H1 (cell line): ENCODE data around the gene DNLZ. TPM values are rescaled to one million over a fixed set of nuclear protein-coding genes. Genes with fewer than 3 reads are reported as not detected.

Source experiments
- CTCF ChIA-PET: fragments of 300-600 bp; sonication (Branson Sonifier 250); formaldehyde crosslinking; loops from one replicate; lab custom pipeline; 2021; ENCODE audit not compliant: partially characterized antibody; lab: Charles Lee
- POLR2A ChIA-PET: fragments of 300-600 bp; sonication (Branson Sonifier 250); formaldehyde crosslinking; loops from one replicate; lab custom pipeline; 2021; ENCODE audit warnings: inconsistent platforms; ENCODE audit not compliant: partially characterized antibody; lab: Charles Lee
- DNase-seq, 2 experiments: peaks; one replicate each; pipeline versions ENCODE4 v3.0.0 to v3.0.0-alpha.2; 2010 to 2022; ENCODE audit warnings: low spot score in 2 of 2, low read depth in 1 of 2, mixed read lengths in 1 of 2
- FAIRE-seq: peaks from 2 replicates; lab custom pipeline; 2011; peaks lifted over from hg19 to GRCh38; lab: Jason Lieb, UNC
- H2AFZ ChIP-seq: 2 replicates; pipeline ENCODE4 v1.8.1; 2012; ENCODE audit warnings: low read length, inconsistent platforms
- H2AK5ac ChIP-seq: 2 replicates; pipeline ENCODE4 v1.6.1; 2013; ENCODE audit warnings: low read depth, low read length
- H2BK120ac ChIP-seq: replicated peaks from 2 replicates; pipeline ENCODE3; 2013; ENCODE audit warnings: low read depth, low read length, inconsistent platforms
- H2BK12ac ChIP-seq: 2 replicates; pipeline ENCODE4 v1.6.1; 2013; ENCODE audit warnings: low read depth, low read length
- H2BK15ac ChIP-seq: 2 replicates; pipeline ENCODE4 v1.6.1; 2013; ENCODE audit warnings: low read length
- H2BK20ac ChIP-seq: 2 replicates; pipeline ENCODE4 v1.6.1; 2013; ENCODE audit warnings: low read length
- H2BK5ac ChIP-seq: 2 replicates; pipeline ENCODE4 v1.6.1; 2013; ENCODE audit warnings: low read depth, low read length
- H3K14ac ChIP-seq: 2 replicates; pipeline ENCODE4 v1.6.1; 2013; ENCODE audit warnings: inconsistent platforms; ENCODE audit not compliant: insufficient read length
- H3K18ac ChIP-seq: 2 replicates; pipeline ENCODE4 v1.6.1; 2013; ENCODE audit warnings: low read length; ENCODE audit errors: extremely low read depth
- H3K23ac ChIP-seq: 2 replicates; pipeline ENCODE4 v1.6.1; 2013; ENCODE audit warnings: inconsistent platforms; ENCODE audit not compliant: insufficient read length
- H3K23me2 ChIP-seq: 2 replicates; pipeline ENCODE4 v1.6.1; 2013; ENCODE audit warnings: low read depth, low read length
- H3K27ac ChIP-seq: 2 replicates; pipeline ENCODE4 v1.6.1; 2011; ENCODE audit warnings: low read depth, low read length, inconsistent platforms
- H3K27me3 ChIP-seq, 4 experiments: replicated peaks in 1 of 4; 1 replicate in 1 of 4; 2 replicates in 3 of 4; pipeline versions ENCODE4 v1.6.1 to v1.8.1; 2011 to 2013; ENCODE audit warnings: low read length in 3 of 4, mild to moderate bottlenecking in 3 of 4, inconsistent platforms in 2 of 4, mixed read lengths in 2 of 4, moderate library complexity in 1 of 4; ENCODE audit not compliant: control insufficient read depth in 3 of 4, insufficient read depth in 3 of 4; ENCODE audit errors: extremely low read depth in 1 of 4
- H3K36me3 ChIP-seq, 4 experiments: 2 replicates each; pipeline versions ENCODE4 v1.6.1 to v1.8.1; 2011 to 2013; ENCODE audit warnings: mild to moderate bottlenecking in 4 of 4, low read length in 3 of 4, moderate library complexity in 2 of 4, control low read depth in 1 of 4, inconsistent platforms in 1 of 4; ENCODE audit not compliant: insufficient read depth in 4 of 4, control insufficient read depth in 2 of 4
- H3K4ac ChIP-seq: replicated peaks from 2 replicates; pipeline ENCODE3; 2013; ENCODE audit warnings: low read length, low read depth, mixed read lengths, inconsistent platforms; ENCODE audit not compliant: insufficient read length
- H3K4me1 ChIP-seq, 4 experiments: replicated peaks in 1 of 4; 1 replicate in 1 of 4; 2 replicates in 3 of 4; pipeline versions ENCODE4 v1.6.1 to v1.8.1; 2011 to 2013; ENCODE audit warnings: low read length in 3 of 4, inconsistent platforms in 2 of 4, mixed read lengths in 1 of 4; ENCODE audit not compliant: insufficient read depth in 4 of 4, control insufficient read depth in 3 of 4
- H3K4me2 ChIP-seq, 2 experiments: 2 replicates each; pipeline versions ENCODE4 v1.6.1 to v1.8.1; 2011 to 2013; ENCODE audit warnings: low read depth in 2 of 2, low read length in 2 of 2, control low read depth in 1 of 2, inconsistent platforms in 1 of 2, mild to moderate bottlenecking in 1 of 2; ENCODE audit not compliant: insufficient read depth in 1 of 2
- H3K4me3 ChIP-seq, 4 experiments: fragments of 200-600, 300-600 bp in 1 of 4; sonication (generic), shearing (Covaris generic), sonication (Bioruptor Twin) in 1 of 4; 2 replicates each; pipeline versions ENCODE4 v1.5.1 to v1.8.1; 2011 to 2016; ENCODE audit warnings: low read length in 4 of 4, low read depth in 3 of 4, control low read depth in 2 of 4, inconsistent platforms in 2 of 4, mild to moderate bottlenecking in 2 of 4, mixed read lengths in 1 of 4, moderate library complexity in 1 of 4; ENCODE audit not compliant: insufficient read depth in 2 of 4; ENCODE audit errors: extremely low read depth in 1 of 4
- H3K56ac ChIP-seq: replicated peaks from 2 replicates; pipeline ENCODE3; 2013; ENCODE audit warnings: low read depth, mild to moderate bottlenecking, mixed read lengths, low read length, inconsistent platforms; ENCODE audit not compliant: insufficient read length
- H3K79me1 ChIP-seq: 2 replicates; pipeline ENCODE4 v1.6.1; 2013; ENCODE audit warnings: low read depth, low read length, control low read depth
- H3K79me2 ChIP-seq, 2 experiments: 2 replicates each; pipeline versions ENCODE4 v1.6.1 to v1.8.1; 2012 to 2013; ENCODE audit warnings: low read length in 2 of 2, mild to moderate bottlenecking in 2 of 2, inconsistent platforms in 1 of 2; ENCODE audit not compliant: insufficient read depth in 2 of 2, control insufficient read depth in 1 of 2
- H3K9ac ChIP-seq, 4 experiments: replicated peaks in 1 of 4; 1 replicate in 1 of 4; 2 replicates in 3 of 4; pipeline versions ENCODE4 v1.6.1 to v1.8.1; 2011 to 2013; ENCODE audit warnings: low read depth in 3 of 4, low read length in 3 of 4, control low read depth in 2 of 4, mild to moderate bottlenecking in 2 of 4, moderate library complexity in 2 of 4, inconsistent platforms in 1 of 4; ENCODE audit errors: extremely low read depth in 1 of 4
- H3K9me3 ChIP-seq, 2 experiments: 2 replicates each; pipeline versions ENCODE4 v1.6.1 to v1.8.1; 2012 to 2013; ENCODE audit warnings: mild to moderate bottlenecking in 2 of 2, moderate library complexity in 2 of 2, control low read depth in 1 of 2, inconsistent platforms in 1 of 2, low read depth in 1 of 2, low read length in 1 of 2, mixed read lengths in 1 of 2; ENCODE audit not compliant: insufficient read depth in 2 of 2
- H4K20me1 ChIP-seq, 2 experiments: replicated peaks in 1 of 2; 2 replicates each; pipeline versions ENCODE3 to v1.8.1; 2011 to 2013; ENCODE audit warnings: inconsistent platforms in 2 of 2, low read length in 2 of 2, mild to moderate bottlenecking in 1 of 2; ENCODE audit not compliant: insufficient read depth in 2 of 2, control insufficient read depth in 1 of 2
- H4K5ac ChIP-seq: 2 replicates; pipeline ENCODE4 v1.6.1; 2013; ENCODE audit warnings: low read length, low read depth, mixed read lengths, inconsistent platforms; ENCODE audit not compliant: insufficient read length
- H4K8ac ChIP-seq: 2 replicates; pipeline ENCODE4 v1.8.0; 2013; ENCODE audit warnings: mild to moderate bottlenecking, moderate library complexity, low read length, inconsistent platforms; ENCODE audit not compliant: insufficient read depth; ENCODE audit errors: extremely low read depth
- H4K91ac ChIP-seq: replicated peaks from 2 replicates; pipeline ENCODE3; 2013; ENCODE audit warnings: low read length, mixed read lengths, inconsistent platforms; ENCODE audit not compliant: insufficient read length
- CBX5 ChIP-seq: fragments of 300-800, 300-1000 bp; sonication (generic); IDR thresholded peaks from 2 replicates; pipeline ENCODE4 v1.7.1; 2016; ENCODE audit warnings: antibody characterized with exemption, low read length, low read depth
- JUN ChIP-seq: IDR thresholded peaks from 2 replicates; pipeline ENCODE4 v1.6.1; 2011; ENCODE audit warnings: low read depth, mild to moderate bottlenecking, improper control_type of control experiment, low read length
- KDM1A ChIP-seq: fragments of 200-600, 300-600 bp; sonication (generic); IDR thresholded peaks from 2 replicates; pipeline ENCODE4 v1.7.1; 2016; ENCODE audit warnings: mild to moderate bottlenecking, low read length, borderline replicate concordance
- ZNF274 ChIP-seq: IDR thresholded peaks from 2 replicates; pipeline ENCODE4 v1.7.0; 2012; ENCODE audit warnings: low read length, borderline replicate concordance; ENCODE audit errors: extremely low read depth
- WGBS, 2 experiments: shearing (Covaris generic) in 1 of 2; methylation state at CpG; one replicate each; pipeline versions ENCODE4 v1.1.6 to v1.1.7; 2013 to 2015; ENCODE audit warnings: low lambda C conversion rate in 2 of 2, mixed read lengths in 2 of 2, inconsistent platforms in 1 of 2, low coverage in 1 of 2, missing lambda C conversion rate in 1 of 2; ENCODE audit not compliant: insufficient replicate concordance in 2 of 2, insufficient coverage in 1 of 2, insufficient read length in 1 of 2; ENCODE audit errors: extremely low coverage in 1 of 2, missing lambda C conversion rate in 1 of 2; 5-methylcytosine and 5-hydroxymethylcytosine counted together
- polyA plus RNA-seq, 7 experiments: library from polyadenylated mRNA; depleted of rRNA in 3 of 7; stranded (reverse) in 5 of 7; unstranded in 2 of 7; fragments of >200 nt in 5 of 7; fragments of 200-250 nt in 2 of 7; gene quantifications; 1 replicate in 5 of 7; 2 replicates in 1 of 7; 4 replicates in 1 of 7; pipeline versions ENCODE4 v1.2.1 to v1.2.3, GENCODE V29; 2011 to 2013; ENCODE audit warnings: missing spikeins in 2 of 7, mixed read lengths in 2 of 7
- total RNA-seq: library from RNA; stranded (reverse); fragmentation: NEBNext Ultra II Directional; extraction: Animal tissue kit (Norgen Biotek cat#: 25700); gene quantifications from 2 replicates; pipeline ENCODE4 v1.2.1, GENCODE V29; 2021

The DNLZ gene
- total and polyA plus RNA-seq, 2 of the 8 experiments (the other 6 are each of a cell fraction or from before 2014, with no cell fraction given), result 11.6 to 17.9 TPM

- H2BK20ac ChIP-seq, result no peak overlapping the region
- no peak overlapping the region for H3K9ac ChIP-seq
- no peak overlapping the region for H3K14ac ChIP-seq
- no peaks in the 10 kb centered on the region for H3K23me2 ChIP-seq
- H3K27me3 ChIP-seq, result no peaks in the 10 kb centered on the region; a peak in 2 of 7 replicates
- no peak overlapping the region for H4K5ac ChIP-seq
- POLR2A ChIA-PET, result interaction anchor here (1.0 to 1.2 kb wide), 3 partner anchors 10 to 131 kb away, joined by 3 to 4 read pairs (median 3); partner anchors contain the start of gene DNLZ
- no peak overlapping the region for H4K91ac ChIP-seq
- DNase-seq (no peak), FAIRE-seq (no peak)
- H4K8ac ChIP-seq, result peak overlapping the region; percentile 68; the same call in 1 of the 2 replicates
- H3K79me1 ChIP-seq, result no peaks in the 10 kb centered on the region
- H3K36me3 ChIP-seq, result no peaks in the 10 kb centered on the region; a peak in 1 of 8 replicates
- no peak overlapping the region for H3K23ac ChIP-seq
- no peak overlapping the region for H3K4ac ChIP-seq
- H3K79me2 ChIP-seq, result no peaks in the 10 kb centered on the region
- no peak overlapping the region for H3K56ac ChIP-seq
- WGBS, 2 experiments, result 94% methylated on average over 11 of the region's 11 CpGs; no CpG with 5 or more reads in 1 of the 2 experiments
- no peak overlapping the region for H3K4me3 ChIP-seq
- H3K4me2 ChIP-seq, result no peak overlapping the region
- no peak overlapping the region for H2AFZ ChIP-seq
- no peak overlapping the region for H3K27ac ChIP-seq
- H2BK5ac ChIP-seq, result no peak overlapping the region
- H2AK5ac ChIP-seq, result no peak overlapping the region
- H4K20me1 ChIP-seq, result no peaks in the 10 kb centered on the region
- H3K9me3 ChIP-seq, result no peaks in the 10 kb centered on the region
- TF ChIP-seq ZNF274 (no peak), KDM1A (peak; percentile 55; the same call in 1 of the 2 replicates), CBX5 (no peak), JUN (no peak)
- H3K18ac ChIP-seq, result no peak overlapping the region
- CTCF ChIA-PET, result interaction anchor here (0.6 to 2.0 kb wide), 3 partner anchors 9 to 43 kb away, joined by 3 to 22 read pairs (median 4); no protein-coding TSS in a partner anchor
- no peak overlapping the region for H2BK120ac ChIP-seq
- H2BK15ac ChIP-seq, result no peak overlapping the region
- H2BK12ac ChIP-seq, result no peak overlapping the region
- no peaks in the 10 kb centered on the region for H3K4me1 ChIP-seq
Measured at GRCh38 chr9:136353088-136353487, 10.5 kb downstream of the DNLZ start.
